ACC112 (cell line): ENCODE data around the gene SERF2.
"Not testable (repeated sequence)": the region's sequence is repeated elsewhere in the genome, so short reads cannot be mapped to it uniquely, and the experiment has no call there.

ENCODE experiments used
- H2AFZ ChIP-seq: fragments of 200-600 bp; sonication (generic); one replicate; pipeline ENCODE4 v1.6.0; 2017; ENCODE audit warnings: antibody characterized with exemption, low read length; ENCODE audit not compliant: unreplicated experiment
- H3K27ac ChIP-seq: fragments of 200-600 bp; sonication (generic); 2 replicates; pipeline ENCODE4 v1.5.1; 2014; ENCODE audit warnings: low read depth, mild to moderate bottlenecking, antibody characterized with exemption, low read length, moderate library complexity
- H3K27me3 ChIP-seq: fragments of 200-600 bp; sonication (generic); 2 replicates; pipeline ENCODE4 v1.6.1; 2014; ENCODE audit warnings: mild to moderate bottlenecking, antibody characterized with exemption, low read length, moderate library complexity, mixed read lengths; ENCODE audit not compliant: insufficient read depth
- H3K36me3 ChIP-seq: fragments of 200-600 bp; sonication (generic); 2 replicates; pipeline ENCODE4 v1.6.1; 2016; ENCODE audit warnings: mild to moderate bottlenecking, antibody characterized with exemption, low read length, moderate library complexity, mixed read lengths; ENCODE audit not compliant: insufficient read depth
- H3K4me1 ChIP-seq: fragments of 200-600 bp; sonication (generic); one replicate; pipeline ENCODE4 v1.6.1; 2016; ENCODE audit warnings: low read length, mixed read lengths; ENCODE audit not compliant: insufficient read depth, unreplicated experiment, control insufficient read depth
- H3K4me3 ChIP-seq: fragments of 200-600 bp; sonication (generic); 2 replicates; pipeline ENCODE4 v1.5.1; 2014; ENCODE audit warnings: mild to moderate bottlenecking, low read depth, low read length
- H3K79me2 ChIP-seq: fragments of 200-600 bp; sonication (generic); one replicate; pipeline ENCODE4 v1.6.0; 2016; ENCODE audit warnings: low read length; ENCODE audit not compliant: control insufficient read depth, unreplicated experiment, insufficient read depth

The SERF2 gene

DNA sequence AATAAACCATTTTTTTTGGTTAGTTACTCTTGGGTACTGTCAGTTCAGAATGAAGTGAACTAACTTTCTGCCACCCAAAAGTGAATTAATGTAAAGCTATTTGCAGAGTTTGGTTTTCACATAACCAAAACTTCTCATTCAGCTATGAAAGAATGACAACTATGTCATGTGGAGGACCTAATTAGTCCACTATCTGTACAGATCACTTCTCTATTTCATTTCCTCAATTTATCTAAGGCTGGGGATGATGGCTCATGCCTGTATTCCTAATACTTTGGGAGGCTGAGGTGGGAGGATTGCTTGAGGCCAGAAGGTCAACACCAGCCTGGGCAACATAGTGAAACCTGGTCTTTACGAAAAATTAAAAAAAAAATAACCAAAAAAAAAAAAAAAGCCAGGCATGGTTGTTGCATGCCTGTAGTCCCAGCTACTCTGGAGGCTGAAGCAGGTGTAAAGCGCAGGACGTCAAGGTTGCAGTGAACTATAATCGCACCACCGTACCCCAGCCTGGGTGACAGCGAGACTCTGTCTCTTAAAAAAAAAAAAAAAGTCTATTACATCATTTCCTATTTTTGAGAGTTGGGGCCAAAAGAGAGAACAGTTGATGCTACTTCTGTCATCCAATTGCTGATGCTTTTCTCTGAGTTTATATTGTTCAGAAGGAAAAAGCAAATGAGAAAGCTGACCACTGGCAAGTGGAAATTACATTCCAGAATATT, 17.0 kb downstream of the SERF2 start:
- H3K27me3 ChIP-seq, result no peaks in the 10 kb centered on the region
- H3K79me2 ChIP-seq, result no peaks in the 10 kb centered on the region
- H3K27ac ChIP-seq, result no peak overlapping the region
- H3K4me1 ChIP-seq, result no peaks in the 10 kb centered on the region
- peaks cover 61% of the 10 kb centered on the region for H3K36me3 ChIP-seq
- no peak overlapping the region for H3K4me3 ChIP-seq
- H2AFZ ChIP-seq, result no peak overlapping the region

DNA sequence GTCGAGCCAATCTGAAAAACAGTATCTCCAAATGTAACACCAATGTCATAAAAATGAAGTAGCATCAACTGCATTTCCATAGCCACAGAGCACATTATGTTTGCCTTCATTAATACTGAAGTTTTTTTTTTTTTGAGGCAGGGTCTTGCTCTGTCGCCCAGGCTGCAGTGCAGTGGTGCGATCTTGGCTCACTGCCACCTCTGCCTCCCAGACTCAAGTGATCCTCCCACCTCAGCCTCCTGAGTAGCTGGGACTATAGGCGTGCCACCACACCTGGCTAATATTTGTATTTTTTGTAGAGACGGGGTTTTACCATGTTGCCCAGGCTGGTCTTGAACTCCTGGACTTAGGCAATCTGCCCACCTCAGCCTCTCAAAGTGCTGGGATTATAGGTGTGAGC, 22.9 kb downstream of the SERF2 start:
- not testable (repeated sequence) for H3K4me3 ChIP-seq, H2AFZ ChIP-seq, H3K4me1 ChIP-seq, H3K27me3 ChIP-seq, H3K27ac ChIP-seq
- H3K36me3 ChIP-seq, result peaks cover 33% of the 10 kb centered on the region
- H3K79me2 ChIP-seq, result peaks cover 19% of the 10 kb centered on the region

GRCh38 chr15:43821505-43821904, 29.4 kb downstream of the SERF2 start:
- Histone ChIP-seq H3K4me3 (peak overlapping the region; percentile 31), H3K79me2 (peaks cover 63% of the 10 kb centered on the region), H3K36me3 (no peaks in the 10 kb centered on the region; the same call in 1 of the 2 replicates), H2AFZ (no peak overlapping the region), H3K4me1 (peaks cover 15% of the 10 kb centered on the region), H3K27me3 (no peaks in the 10 kb centered on the region), H3K27ac (no peak overlapping the region)

GRCh38 chr15:43824302-43825246, 32.5 kb downstream of the SERF2 start, which contains the start of gene MFAP1:
Gene MFAP1, minus strand, starts transcription at chr15:43824690. Its CDS starts 121 bp downstream, at chr15:43824569.
- Histone ChIP-seq H3K27me3 (no peaks in the 10 kb centered on the region), H3K79me2 (peaks cover 72% of the 10 kb centered on the region), H3K36me3 (no peaks in the 10 kb centered on the region), H3K4me3 (peak within 1 kb of the TSS; percentile 90), H3K27ac (peak within 1 kb of the TSS; percentile 89), H3K4me1 (peaks cover 21% of the 10 kb centered on the region), H2AFZ (peak within 1 kb of the TSS; percentile 70)

DNA sequence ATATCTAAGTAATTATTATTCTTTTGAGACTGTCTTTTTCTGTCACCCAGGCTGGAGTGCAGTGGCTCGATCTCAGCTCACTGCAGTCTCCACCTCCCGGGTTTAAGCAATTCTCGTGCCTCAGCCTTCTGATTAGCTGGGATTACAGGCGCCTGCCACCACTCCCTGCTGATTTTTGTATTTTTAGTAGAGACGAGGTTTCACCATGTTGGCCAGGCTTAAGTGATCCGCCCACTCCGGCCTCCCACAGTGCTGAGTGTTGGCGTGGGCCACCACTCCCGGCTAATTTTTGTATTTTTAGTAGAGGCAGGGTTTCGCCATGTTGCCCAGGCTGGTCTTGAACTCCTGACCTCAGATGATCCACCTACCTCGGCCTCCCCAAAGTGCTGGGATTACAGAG, 33.2 kb downstream of the SERF2 start:
- peaks cover 70% of the 10 kb centered on the region for H3K79me2 ChIP-seq
- not testable (repeated sequence) for H3K27me3 ChIP-seq, H2AFZ ChIP-seq, H3K4me3 ChIP-seq, H3K36me3 ChIP-seq
- H3K27ac ChIP-seq, result peak overlapping the region; percentile 89; the same call in 1 of the 2 replicates
- peaks cover 23% of the 10 kb centered on the region for H3K4me1 ChIP-seq

DNA sequence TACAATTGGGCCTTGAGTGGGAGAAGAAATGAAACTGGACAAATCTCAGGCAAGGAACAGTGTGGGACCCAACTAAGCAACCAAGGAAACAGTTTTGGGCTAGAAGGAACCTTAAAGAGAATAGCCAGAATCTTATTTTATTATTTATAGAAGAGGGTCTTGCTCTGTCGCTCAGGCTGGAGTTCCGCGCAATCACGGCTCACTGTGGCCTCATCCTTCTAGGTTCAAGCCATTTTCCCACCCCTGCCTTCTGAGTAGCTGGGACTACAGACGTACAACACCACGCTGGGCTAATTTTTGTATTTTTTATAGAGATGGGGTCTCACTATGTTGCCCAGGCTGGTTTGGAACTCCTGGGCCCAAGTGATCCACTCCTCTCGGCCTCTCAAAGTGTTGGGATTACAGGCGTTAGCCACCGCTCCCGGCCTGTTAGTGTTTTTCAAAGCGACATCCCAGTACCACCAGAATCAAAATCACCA, 33.9 kb downstream of the SERF2 start:
- H3K79me2 ChIP-seq, result peaks cover 67% of the 10 kb centered on the region
- H2AFZ ChIP-seq, result peak overlapping the region; percentile 1
- H3K27ac ChIP-seq, result peak overlapping the region; percentile 66; the same call in 1 of the 2 replicates
- no peaks in the 10 kb centered on the region for H3K36me3 ChIP-seq
- H3K27me3 ChIP-seq, result no peaks in the 10 kb centered on the region
- H3K4me1 ChIP-seq, result peaks cover 23% of the 10 kb centered on the region
- H3K4me3 ChIP-seq, result peak overlapping the region; percentile 81

DNA sequence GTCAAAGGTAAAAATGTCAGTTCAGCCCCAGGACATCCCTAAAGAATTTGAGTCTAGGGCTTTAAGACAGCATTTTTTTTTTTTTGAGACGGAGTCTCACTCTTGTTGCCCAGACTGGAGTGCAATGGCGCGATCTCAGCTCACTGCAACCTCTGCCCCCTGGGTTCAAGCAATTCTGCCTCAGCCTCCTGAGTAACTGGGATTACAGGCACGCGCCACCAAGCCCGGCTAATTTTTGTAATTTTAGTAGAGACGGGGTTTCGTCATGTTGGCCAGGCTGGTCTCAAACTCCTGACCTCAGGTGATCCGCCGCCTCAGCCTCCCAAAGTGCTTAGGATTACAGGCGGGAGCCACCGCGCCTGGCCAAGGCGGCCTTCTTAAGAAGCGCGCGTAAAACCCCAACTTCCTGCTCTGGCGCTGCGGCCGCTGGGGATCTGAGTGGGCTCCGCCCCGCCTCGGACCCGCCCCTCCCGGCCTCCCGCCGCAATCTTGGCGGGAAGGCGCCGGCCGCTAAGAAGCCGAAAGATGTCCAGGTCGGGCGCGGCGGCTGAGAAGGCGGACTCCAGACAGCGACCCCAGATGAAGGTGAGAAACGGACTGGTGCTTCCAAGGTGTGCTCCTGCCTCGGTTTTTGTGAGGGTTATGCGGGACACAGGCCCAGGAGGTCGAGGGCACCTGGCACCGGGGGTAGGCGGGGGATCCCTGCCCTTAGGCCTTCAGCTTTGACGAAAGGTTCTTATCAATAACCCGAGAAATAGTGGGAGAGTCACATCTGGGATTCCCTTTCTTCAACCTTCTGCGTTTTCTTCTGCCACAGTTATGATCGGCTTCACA, 34.6 kb downstream of the SERF2 start, which contains the start of gene WDR76:
Gene WDR76, plus strand, starts transcription at position 495 of the 834 bp plus-strand sequence. Its CDS starts 31 bp downstream, at position 526.
- Histone ChIP-seq H2AFZ (peak within 1 kb of the TSS; percentile 57), H3K4me3 (peak within 1 kb of the TSS; percentile 81), H3K27me3 (no peaks in the 10 kb centered on the region), H3K36me3 (no peaks in the 10 kb centered on the region), H3K4me1 (peaks cover 20% of the 10 kb centered on the region), H3K79me2 (peaks cover 65% of the 10 kb centered on the region), H3K27ac (peak within 1 kb of the TSS; percentile 66)

- Histone ChIP-seq H3K27ac (no peak overlapping the region; the same call in 1 of the 2 replicates), H3K27me3 (no peaks in the 10 kb centered on the region), H2AFZ (no peak overlapping the region), H3K4me3 (peak overlapping the region; percentile 81), H3K4me1 (peaks cover 15% of the 10 kb centered on the region), H3K36me3 (no peaks in the 10 kb centered on the region; the same call in 1 of the 2 replicates), H3K79me2 (peaks cover 56% of the 10 kb centered on the region)
Observed at GRCh38 chr15:43828061-43828657, 36.0 kb downstream of the SERF2 start.

DNA sequence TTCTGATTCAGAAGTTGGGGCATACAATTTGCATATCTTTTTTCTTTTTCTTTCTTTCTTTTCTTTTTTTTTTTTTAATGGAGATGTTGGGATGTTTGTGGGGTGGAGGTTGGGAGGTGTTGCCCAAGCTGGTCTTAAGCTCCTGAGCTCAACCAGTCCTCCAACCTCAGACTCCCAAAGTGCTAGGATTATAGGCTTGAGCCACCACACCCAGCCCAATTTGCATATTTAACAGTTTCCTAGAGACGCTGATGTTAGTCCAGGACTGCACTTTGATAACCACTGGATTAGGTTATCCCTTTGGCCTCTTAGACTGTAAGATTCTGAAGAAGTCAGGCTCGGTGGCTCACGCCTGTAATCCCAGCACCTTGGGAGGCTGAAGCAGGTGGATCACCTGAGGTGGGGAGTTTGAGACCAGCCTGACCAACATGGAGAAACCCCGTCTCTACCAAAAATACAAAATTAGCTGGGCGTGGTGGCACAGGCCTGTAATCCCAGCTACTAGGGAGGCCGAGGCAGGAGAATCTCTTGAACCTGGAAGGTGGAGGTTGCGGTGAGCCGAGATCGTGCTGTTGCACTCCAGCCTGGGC, 37.9 kb downstream of the SERF2 start:
- not testable (repeated sequence) for H3K36me3 ChIP-seq, H3K27me3 ChIP-seq, H2AFZ ChIP-seq, H3K27ac ChIP-seq, H3K4me3 ChIP-seq
- Histone ChIP-seq H3K4me1 (peaks cover 11% of the 10 kb centered on the region), H3K79me2 (peaks cover 48% of the 10 kb centered on the region)
